DMS153 treated with DMSO at 0.1 percent for 48 hours (cell line): ENCODE results near the gene PSME4.
"Not testable (repeated sequence)": the region's sequence is repeated elsewhere in the genome, so short reads cannot be mapped to it uniquely, and the experiment has no call there.

Experiments
- DNase-seq: peaks from one replicate; lab custom pipeline; 2025; ENCODE audit not compliant: unreplicated experiment; lab: John Stamatoyannopoulos, UW

The PSME4 gene

GRCh38 chr2:53843595-53843994, 127.2 kb downstream of the PSME4 start:
- no peak for DNase-seq

- DNase-seq, result no peak
These were observed 127.9 kb downstream of the PSME4 start for GRCh38 chr2:53842891-53843290.

- DNase-seq, result not testable (repeated sequence)
These were observed 129.1 kb downstream of the PSME4 start for GRCh38 chr2:53841651-53842050.

GRCh38 chr2:53840580-53840979, 130.2 kb downstream of the PSME4 start:
- no peak for DNase-seq

GRCh38 chr2:53829980-53830290, 140.9 kb downstream of the PSME4 start:
- DNase-seq, result not testable (repeated sequence)

GRCh38 chr2:53829273-53829979, 141.4 kb downstream of the PSME4 start:
- no peak for DNase-seq

- no peak for DNase-seq
These were observed 142.5 kb downstream of the PSME4 start for GRCh38 chr2:53828331-53828730.

- DNase-seq, result no peak
These were observed 143.2 kb downstream of the PSME4 start for GRCh38 chr2:53827398-53828175.

- no peak for DNase-seq
These were observed 144.0 kb downstream of the PSME4 start for GRCh38 chr2:53826587-53827397.

GRCh38 chr2:53826030-53826410, 144.8 kb downstream of the PSME4 start:
- no peak for DNase-seq

- not testable (repeated sequence) for DNase-seq
These were observed 147.2 kb downstream of the PSME4 start for GRCh38 chr2:53823639-53824038.

GRCh38 chr2:53821810-53822209, 149.0 kb downstream of the PSME4 start:
- no peak for DNase-seq

- DNase-seq, result no peak
These were observed 150.1 kb downstream of the PSME4 start for GRCh38 chr2:53820711-53821110.

- DNase-seq, result no peak
These were observed 150.7 kb downstream of the PSME4 start for GRCh38 chr2:53820048-53820447.

- no peak for DNase-seq
These were observed 151.2 kb downstream of the PSME4 start for GRCh38 chr2:53819634-53820033.

- DNase-seq, result no peak
These were observed 151.8 kb downstream of the PSME4 start for GRCh38 chr2:53818854-53819435.
